Neural crest cell (in vitro differentiated cells): ENCODE results near the gene KISS1. TPM values are rescaled to one million over a fixed set of nuclear protein-coding genes. Genes with fewer than 3 reads are reported as not detected.

Experiments used
- DNase-seq: peaks from one replicate; pipeline ENCODE4 v3.0.0; 2021; ENCODE audit warnings: low read depth, mixed read lengths, low spot score
- H3K27ac Mint-ChIP-seq: one replicate; pipeline ENCODE4 v1.8.0; 2021; ENCODE audit warnings: mild to moderate bottlenecking, mixed read lengths; ENCODE audit not compliant: unreplicated experiment
- H3K27me3 Mint-ChIP-seq: 2 replicates; pipeline ENCODE4 v1.8.0; 2021; ENCODE audit warnings: low read depth, mild to moderate bottlenecking, mixed read lengths
- H3K36me3 Mint-ChIP-seq: 2 replicates; pipeline ENCODE4 v1.8.0; 2021; ENCODE audit warnings: low read depth, mild to moderate bottlenecking, mixed read lengths
- H3K4me1 Mint-ChIP-seq: 2 replicates; pipeline ENCODE4 v1.8.0; 2021; ENCODE audit warnings: mixed read lengths
- H3K4me3 Mint-ChIP-seq: one replicate; pipeline ENCODE4 v1.8.0; 2021; ENCODE audit warnings: mild to moderate bottlenecking, mixed read lengths
- H3K9me3 Mint-ChIP-seq: 2 replicates; pipeline ENCODE4 v1.8.0; 2021; ENCODE audit warnings: mixed read lengths
- CTCF ChIP-seq: fragments of 200-600 bp; sonication (generic); conservative IDR thresholded peaks from 2 replicates; pipeline ENCODE4 v1.5.0; 2021; ENCODE audit warnings: antibody characterized with exemption, mild to moderate bottlenecking
- total RNA-seq: library from RNA; stranded (reverse); gene quantifications from 2 replicates; pipeline ENCODE4 v1.2.1, GENCODE V29; 2021

Gene KISS1
- total RNA-seq, 1 donor from 2014 or later, result not detected

DNA sequence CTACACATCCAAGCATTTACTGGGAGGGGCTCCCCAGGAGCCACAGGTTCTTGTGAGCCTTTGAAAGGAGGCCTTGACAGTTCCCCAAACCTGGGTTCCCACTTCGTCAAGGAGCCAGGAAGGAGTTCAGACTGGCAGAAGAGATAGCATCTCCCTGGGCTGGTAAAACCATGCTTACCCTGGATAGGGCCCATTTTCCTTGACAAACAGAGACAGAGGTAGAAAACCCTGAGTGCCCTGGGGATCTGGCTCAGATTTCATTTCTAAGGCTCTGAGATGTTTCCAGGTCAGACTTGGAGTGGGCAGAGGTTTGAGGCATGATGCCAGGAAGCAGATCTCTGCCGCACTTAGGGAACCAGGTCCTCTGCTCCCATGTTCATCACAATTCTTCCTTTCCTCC, 47.2 kb downstream of the KISS1 start:
- no peak for TF ChIP-seq CTCF
- Mint-ChIP-seq H3K27me3 (peaks cover 12% of the 10 kb centered on the region), H3K27ac (no peak overlapping the region), H3K4me1 (peaks cover 17% of the 10 kb centered on the region), H3K36me3 (no peaks in the 10 kb centered on the region), H3K9me3 (no peaks in the 10 kb centered on the region), H3K4me3 (peak overlapping the region; percentile 28)
- no peak for DNase-seq

DNA sequence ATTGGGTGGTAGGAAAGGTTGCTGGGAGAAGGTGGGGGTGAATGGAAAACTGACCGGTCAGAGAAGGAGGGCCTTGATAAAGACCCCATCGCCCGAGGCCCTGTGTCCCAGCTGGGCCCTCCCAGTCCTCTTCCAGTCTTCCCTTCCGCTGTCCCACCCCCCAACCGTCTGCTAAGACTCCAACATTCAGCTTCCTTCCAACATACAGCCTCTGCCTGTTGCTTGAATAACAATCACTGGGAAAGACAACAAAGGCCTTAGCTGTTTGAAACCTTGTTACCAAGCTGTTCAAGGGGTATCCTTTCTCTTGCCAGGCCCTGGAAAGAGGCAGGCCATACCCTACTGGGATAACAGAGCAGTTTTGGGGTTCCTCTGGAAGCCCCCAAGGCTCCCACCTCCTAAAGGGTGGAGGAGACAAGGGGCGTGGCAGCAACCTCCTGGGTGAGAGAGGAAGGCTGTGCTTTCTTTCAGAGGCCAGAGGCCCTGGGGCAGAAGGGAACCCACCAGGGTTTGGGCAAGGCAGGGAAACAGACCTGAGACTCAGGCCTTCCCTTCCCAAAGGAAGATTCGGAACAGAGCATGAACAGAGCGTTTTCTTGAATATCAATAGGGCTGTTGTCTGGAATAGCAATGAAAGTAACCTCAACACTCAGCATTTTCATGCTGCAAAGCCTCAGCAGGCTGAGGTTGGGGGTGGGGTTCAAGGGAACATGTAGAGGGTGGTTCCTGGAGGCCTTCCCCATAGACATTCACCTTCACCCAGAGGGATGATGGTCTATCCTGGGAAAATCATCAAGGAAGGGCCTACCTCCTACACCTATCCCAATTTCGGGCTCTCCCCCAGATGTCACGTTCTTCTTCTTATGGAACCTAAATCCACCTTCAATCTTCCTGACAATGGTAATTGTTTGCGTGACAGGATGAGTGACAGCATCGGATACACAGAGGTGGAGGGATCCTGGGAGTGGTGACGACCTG, 48.6 kb downstream of the KISS1 start:
- peaks cover 9% of the 10 kb centered on the region for H3K27me3 Mint-ChIP-seq
- peaks cover 17% of the 10 kb centered on the region for H3K4me1 Mint-ChIP-seq
- no peak for TF ChIP-seq CTCF
- no peak for DNase-seq
- peak overlapping the region; percentile 27 for H3K27ac Mint-ChIP-seq
- peak overlapping the region; percentile 34 for H3K4me3 Mint-ChIP-seq
- no peaks in the 10 kb centered on the region for H3K9me3 Mint-ChIP-seq
- H3K36me3 Mint-ChIP-seq, result no peaks in the 10 kb centered on the region

- Mint-ChIP-seq H3K9me3 (no peaks in the 10 kb centered on the region), H3K27ac (no peak overlapping the region), H3K4me3 (no peak overlapping the region), H3K36me3 (no peaks in the 10 kb centered on the region), H3K27me3 (peaks cover 9% of the 10 kb centered on the region), H3K4me1 (peaks cover 17% of the 10 kb centered on the region)
- TF ChIP-seq CTCF, result no peak
- DNase-seq, result no peak
These were observed 49.3 kb downstream of the KISS1 start for GRCh38 chr1:204146965-204147364.

DNA sequence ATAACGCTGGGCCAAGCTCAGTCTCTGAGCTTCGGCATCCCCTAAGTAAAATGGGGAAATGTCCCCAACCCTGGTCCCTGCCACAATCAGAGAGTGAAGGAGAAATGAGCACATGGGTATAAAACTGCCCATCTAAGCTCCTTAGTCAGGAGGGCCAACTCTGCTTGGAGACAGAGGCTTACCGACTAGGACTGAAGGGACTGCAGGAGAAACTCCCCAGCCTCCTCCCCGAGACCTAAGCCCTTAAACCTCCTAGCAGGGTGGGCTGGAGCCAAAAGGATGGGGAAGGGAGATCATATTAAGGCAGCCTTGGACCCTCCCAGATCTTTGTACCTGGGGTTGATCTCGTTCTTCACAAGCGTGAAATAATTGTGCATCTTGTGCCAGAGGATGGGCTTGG, 50.0 kb downstream of the KISS1 start:
- no peak for TF ChIP-seq CTCF
- DNase-seq, result no peak
- peaks cover 17% of the 10 kb centered on the region for H3K4me1 Mint-ChIP-seq
- no peak overlapping the region for H3K4me3 Mint-ChIP-seq
- H3K9me3 Mint-ChIP-seq, result no peaks in the 10 kb centered on the region
- no peak overlapping the region for H3K27ac Mint-ChIP-seq
- peaks cover 9% of the 10 kb centered on the region for H3K27me3 Mint-ChIP-seq
- H3K36me3 Mint-ChIP-seq, result no peaks in the 10 kb centered on the region

DNA sequence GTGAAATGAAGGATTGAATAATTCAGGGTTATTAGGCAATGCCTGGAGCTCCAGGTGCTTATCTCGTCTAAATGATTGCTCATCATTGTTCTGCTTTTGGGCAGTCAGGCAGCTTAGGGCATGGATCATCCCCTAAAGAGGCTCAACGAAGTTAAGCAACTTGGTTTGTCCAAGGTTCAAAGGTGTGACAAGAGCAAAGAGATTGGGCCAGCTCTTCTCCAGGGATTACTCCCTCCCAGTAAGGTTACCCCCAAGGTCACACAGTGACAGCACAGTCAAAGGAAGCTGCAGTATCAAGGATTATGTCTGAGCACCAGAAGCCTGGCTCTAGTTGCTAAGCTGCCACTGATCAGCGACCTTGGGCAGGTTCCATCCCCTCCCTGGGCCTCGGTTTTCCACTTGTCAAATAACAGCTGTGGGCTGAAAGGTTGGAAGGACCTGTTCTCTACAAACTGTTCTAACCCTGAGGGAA, 51.2 kb downstream of the KISS1 start:
- peaks cover 17% of the 10 kb centered on the region for H3K4me1 Mint-ChIP-seq
- no peak overlapping the region for H3K4me3 Mint-ChIP-seq
- no peaks in the 10 kb centered on the region for H3K9me3 Mint-ChIP-seq
- no peak overlapping the region for H3K27ac Mint-ChIP-seq
- peaks cover 2% of the 10 kb centered on the region for H3K36me3 Mint-ChIP-seq
- peaks cover 1% of the 10 kb centered on the region for H3K27me3 Mint-ChIP-seq
- no peak for DNase-seq
- TF ChIP-seq CTCF, result no peak
